HL-60 (cell line): ENCODE data around the gene LSM4.
A peak's percentile ranks its signal among the peaks of the same experiment; 100 is the strongest.
"Not testable (repeated sequence)": the region's sequence is repeated elsewhere in the genome, so short reads cannot be mapped to it uniquely, and the experiment has no call there.

Source experiments
- DNase-seq, 2 experiments: peaks; one replicate each; pipeline ENCODE4 v3.0.0-alpha.2; 2010 to 2020; ENCODE audit warnings: low read depth in 1 of 2, low spot score in 1 of 2
- H3K27ac ChIP-seq: fragments of 250-450 bp; sonication (Bioruptor Pico); replicated peaks from 2 replicates; pipeline ENCODE4 v1.5.1; 2020; ENCODE audit warnings: mild to moderate bottlenecking, moderate library complexity
- H3K27me3 ChIP-seq: fragments of 250-450 bp; sonication (Bioruptor Pico); 2 replicates; pipeline ENCODE4 v1.5.1; 2021; ENCODE audit warnings: mild to moderate bottlenecking, moderate library complexity; ENCODE audit not compliant: insufficient read depth, poor library complexity, severe bottlenecking
- H3K4me3 ChIP-seq: replicated peaks from 2 replicates; pipeline ENCODE4 v1.5.1; 2011; ENCODE audit warnings: mild to moderate bottlenecking, control low read depth, low read length; ENCODE audit not compliant: insufficient read depth
- GABPA ChIP-seq: IDR thresholded peaks from 2 replicates; pipeline ENCODE4 v1.6.1; 2012; ENCODE audit warnings: low read depth
- POLR2AphosphoS5 ChIP-seq: IDR thresholded peaks from 2 replicates; pipeline ENCODE4 v1.6.1; 2012; ENCODE audit warnings: low read depth
- REST ChIP-seq: IDR thresholded peaks from 2 replicates; pipeline ENCODE4 v1.6.1; 2012; ENCODE audit warnings: low read depth; ENCODE audit not compliant: insufficient replicate concordance
- SPI1 ChIP-seq: IDR thresholded peaks from 2 replicates; pipeline ENCODE4 v1.6.1; 2012; ENCODE audit warnings: low read depth, mild to moderate bottlenecking, borderline replicate concordance
- TF ChIP-seq, protein P1 (sequence below): IDR thresholded peaks from one replicate; pipeline ENCODE4 v1.5.1; 2011; ENCODE audit warnings: low read length, control low read depth, inconsistent platforms; ENCODE audit not compliant: insufficient read depth

The LSM4 gene

DNA sequence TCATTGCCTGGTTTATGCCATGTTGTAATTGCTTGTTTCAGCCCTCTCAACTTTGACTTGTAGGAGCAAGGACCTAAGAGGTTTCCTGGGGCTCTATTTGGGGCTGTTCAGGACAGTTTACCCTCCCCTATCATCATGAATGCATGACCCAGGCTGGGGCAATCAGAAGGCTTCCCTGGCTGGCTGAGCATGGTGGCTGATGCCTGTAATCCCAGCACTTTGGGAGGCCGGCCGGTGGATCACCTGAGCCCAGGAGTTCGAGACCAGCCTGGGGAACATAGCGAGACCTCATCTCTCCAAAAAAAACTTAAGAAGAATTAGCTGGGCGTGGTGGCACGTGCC lies 6.1 kb upstream of the LSM4 start:
- Histone ChIP-seq H3K27ac (no peak overlapping the region), H3K27me3 (no peaks in the 10 kb centered on the region), H3K4me3 (no peak overlapping the region)
- DNase-seq: no peak
- TF ChIP-seq REST: no peak
- TF ChIP-seq SPI1: no peak
- TF ChIP-seq POLR2AphosphoS5: no peak
- no peak for TF ChIP-seq GABPA
- TF ChIP-seq, protein P1, sequence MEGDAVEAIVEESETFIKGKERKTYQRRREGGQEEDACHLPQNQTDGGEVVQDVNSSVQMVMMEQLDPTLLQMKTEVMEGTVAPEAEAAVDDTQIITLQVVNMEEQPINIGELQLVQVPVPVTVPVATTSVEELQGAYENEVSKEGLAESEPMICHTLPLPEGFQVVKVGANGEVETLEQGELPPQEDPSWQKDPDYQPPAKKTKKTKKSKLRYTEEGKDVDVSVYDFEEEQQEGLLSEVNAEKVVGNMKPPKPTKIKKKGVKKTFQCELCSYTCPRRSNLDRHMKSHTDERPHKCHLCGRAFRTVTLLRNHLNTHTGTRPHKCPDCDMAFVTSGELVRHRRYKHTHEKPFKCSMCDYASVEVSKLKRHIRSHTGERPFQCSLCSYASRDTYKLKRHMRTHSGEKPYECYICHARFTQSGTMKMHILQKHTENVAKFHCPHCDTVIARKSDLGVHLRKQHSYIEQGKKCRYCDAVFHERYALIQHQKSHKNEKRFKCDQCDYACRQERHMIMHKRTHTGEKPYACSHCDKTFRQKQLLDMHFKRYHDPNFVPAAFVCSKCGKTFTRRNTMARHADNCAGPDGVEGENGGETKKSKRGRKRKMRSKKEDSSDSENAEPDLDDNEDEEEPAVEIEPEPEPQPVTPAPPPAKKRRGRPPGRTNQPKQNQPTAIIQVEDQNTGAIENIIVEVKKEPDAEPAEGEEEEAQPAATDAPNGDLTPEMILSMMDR: no peak

DNA sequence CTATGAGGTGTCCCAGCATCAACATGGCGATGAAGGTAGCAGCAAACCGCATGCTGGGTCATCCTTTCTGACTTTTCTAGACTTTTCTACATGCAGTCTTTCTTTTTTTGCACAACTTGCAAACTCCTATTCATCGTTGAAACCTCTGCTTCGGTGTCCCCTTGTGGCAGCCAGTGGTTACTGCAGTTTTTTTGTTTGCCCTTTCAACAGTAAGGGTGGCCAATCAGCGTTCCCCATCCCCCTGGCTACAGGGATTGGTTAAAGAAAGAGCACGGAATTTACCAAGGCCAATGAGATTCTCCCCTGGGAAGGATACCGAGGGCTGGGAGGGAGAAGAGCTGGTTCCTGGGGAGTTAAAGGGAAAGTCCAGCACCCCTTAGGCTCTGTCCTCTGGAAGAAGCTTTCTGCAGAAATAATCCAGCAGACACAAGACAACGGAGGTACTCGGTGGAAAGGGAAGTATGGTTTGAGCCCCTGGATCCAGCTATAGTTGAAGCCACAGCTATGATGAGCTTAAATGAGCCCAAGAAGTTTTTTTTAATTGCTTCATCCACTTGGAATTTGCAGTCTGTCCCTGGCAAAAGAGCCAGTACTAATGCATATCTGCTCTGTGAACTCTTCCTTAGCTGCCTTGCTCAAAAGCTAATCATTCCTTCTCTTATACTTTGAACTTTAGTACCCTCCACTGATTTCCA lies 5.6 kb upstream of the LSM4 start:
- TF ChIP-seq, protein P1: peak; percentile 96
- TF ChIP-seq GABPA: no peak
- DNase-seq: peak; percentile 85 to 96
- H3K27me3 ChIP-seq: no peaks in the 10 kb centered on the region
- no peak overlapping the region for H3K4me3 ChIP-seq
- no peak overlapping the region for H3K27ac ChIP-seq

DNA sequence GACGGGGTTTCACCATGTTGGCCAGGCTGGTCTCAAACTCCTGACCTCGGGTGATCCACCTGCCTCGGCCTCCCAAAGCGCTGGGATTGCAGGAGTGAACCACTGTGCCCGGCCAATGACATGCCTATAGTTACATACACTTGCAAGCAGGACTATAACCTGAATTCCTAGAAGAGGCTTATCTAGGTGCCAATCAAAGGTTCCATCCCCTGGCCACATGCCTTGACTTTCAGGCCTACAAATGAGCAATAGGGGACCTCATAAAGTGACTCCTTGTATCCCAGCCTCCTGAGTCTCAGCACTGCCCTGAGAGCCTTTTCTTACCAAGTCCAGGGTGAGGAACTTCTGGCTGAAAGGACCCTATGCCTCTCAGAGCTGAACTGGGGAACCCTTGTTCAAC lies 3.9 kb upstream of the LSM4 start:
- Histone ChIP-seq H3K27me3 (no peaks in the 10 kb centered on the region), H3K4me3 (no peak overlapping the region), H3K27ac (no peak overlapping the region)
- no peak for DNase-seq
- TF ChIP-seq SPI1 (no peak), GABPA (no peak), REST (no peak), POLR2AphosphoS5 (no peak)
- TF ChIP-seq, protein P1: no peak

DNA sequence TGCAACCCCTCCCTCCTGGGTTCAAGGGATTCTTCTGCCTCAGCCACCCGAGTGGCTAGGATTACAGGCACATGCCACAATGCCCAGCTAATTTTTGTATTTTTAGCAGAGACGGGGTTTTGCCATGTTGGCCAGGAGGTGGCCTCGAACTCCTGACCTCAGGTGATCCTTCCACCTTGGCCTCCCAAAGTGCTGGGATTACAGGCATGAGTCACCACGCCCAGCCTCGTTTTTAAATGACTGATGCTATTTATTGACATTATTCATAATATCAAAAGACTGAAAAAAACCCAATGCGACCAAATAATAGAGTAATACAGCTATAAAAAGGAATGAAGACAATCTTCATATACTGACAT lies 1.5 kb upstream of the LSM4 start:
- not testable (repeated sequence) for H3K27ac ChIP-seq, DNase-seq, H3K27me3 ChIP-seq, H3K4me3 ChIP-seq
